Skeletal muscle satellite cell (primary cell): ENCODE measurements around the gene PROZ.

Experiments used
- H3K27me3 ChIP-seq: 2 replicates; pipeline ENCODE4 v1.7.0; 2013; ENCODE audit warnings: low read length; ENCODE audit not compliant: control insufficient read depth, insufficient read depth
- H3K36me3 ChIP-seq: 2 replicates; pipeline ENCODE4 v1.7.0; 2013; ENCODE audit warnings: mild to moderate bottlenecking, control low read depth, low read length; ENCODE audit not compliant: insufficient read depth
- H3K4me1 ChIP-seq: 2 replicates; pipeline ENCODE4 v1.7.0; 2013; ENCODE audit warnings: low read length; ENCODE audit not compliant: control insufficient read depth, insufficient read depth
- H3K4me2 ChIP-seq: 2 replicates; pipeline ENCODE4 v1.7.0; 2013; ENCODE audit warnings: mild to moderate bottlenecking, low read length
- H3K4me3 ChIP-seq: 2 replicates; pipeline ENCODE4 v1.7.0; 2013; ENCODE audit warnings: low read length
- H3K9ac ChIP-seq: 2 replicates; pipeline ENCODE4 v1.7.0; 2013; ENCODE audit warnings: mild to moderate bottlenecking, low read depth, low read length, moderate library complexity
- H3K9me3 ChIP-seq: replicated peaks from 2 replicates; pipeline ENCODE4 v1.7.0; 2013; ENCODE audit warnings: mild to moderate bottlenecking, control low read depth, low read length

The PROZ gene

GRCh38 chr13:113190181-113190580, 31.7 kb downstream of the PROZ start:
- no peak overlapping the region for H3K9ac ChIP-seq
- H3K4me3 ChIP-seq = no peak overlapping the region
- no peaks in the 10 kb centered on the region for H3K9me3 ChIP-seq
- H3K27me3 ChIP-seq = no peaks in the 10 kb centered on the region
- peaks cover 50% of the 10 kb centered on the region for H3K36me3 ChIP-seq
- H3K4me1 ChIP-seq = peaks cover 50% of the 10 kb centered on the region
- no peak overlapping the region for H3K4me2 ChIP-seq

- Histone ChIP-seq H3K9me3 (no peaks in the 10 kb centered on the region), H3K27me3 (no peaks in the 10 kb centered on the region), H3K4me3 (no peak overlapping the region), H3K9ac (no peak overlapping the region), H3K36me3 (peaks cover 69% of the 10 kb centered on the region), H3K4me2 (peak overlapping the region; percentile 34), H3K4me1 (peaks cover 31% of the 10 kb centered on the region)
These were observed 33.8 kb downstream of the PROZ start for GRCh38 chr13:113192279-113192678.

- H3K4me2 ChIP-seq = peak overlapping the region; percentile 34
- H3K9ac ChIP-seq = peak overlapping the region; percentile 36
- no peak overlapping the region for H3K4me3 ChIP-seq
- H3K4me1 ChIP-seq = peaks cover 27% of the 10 kb centered on the region
- no peaks in the 10 kb centered on the region for H3K9me3 ChIP-seq
- no peaks in the 10 kb centered on the region for H3K27me3 ChIP-seq
- peaks cover 75% of the 10 kb centered on the region for H3K36me3 ChIP-seq
These were observed 34.5 kb downstream of the PROZ start for GRCh38 chr13:113192902-113193301.

GRCh38 chr13:113195360-113195759, 36.9 kb downstream of the PROZ start:
- no peak overlapping the region for H3K4me2 ChIP-seq
- peaks cover 76% of the 10 kb centered on the region for H3K36me3 ChIP-seq
- H3K27me3 ChIP-seq = no peaks in the 10 kb centered on the region
- H3K9me3 ChIP-seq = no peaks in the 10 kb centered on the region
- H3K4me3 ChIP-seq = no peak overlapping the region
- H3K4me1 ChIP-seq = peaks cover 16% of the 10 kb centered on the region
- no peak overlapping the region for H3K9ac ChIP-seq

GRCh38 chr13:113196970-113197737, 38.7 kb downstream of the PROZ start:
- Histone ChIP-seq H3K4me2 (no peak overlapping the region), H3K27me3 (no peaks in the 10 kb centered on the region), H3K36me3 (peaks cover 66% of the 10 kb centered on the region), H3K9ac (no peak overlapping the region), H3K9me3 (no peaks in the 10 kb centered on the region), H3K4me1 (peaks cover 13% of the 10 kb centered on the region), H3K4me3 (no peak overlapping the region)

- H3K4me1 ChIP-seq = peaks cover 29% of the 10 kb centered on the region
- H3K4me3 ChIP-seq = no peak overlapping the region
- H3K9me3 ChIP-seq = no peaks in the 10 kb centered on the region
- no peak overlapping the region for H3K4me2 ChIP-seq
- peaks cover 48% of the 10 kb centered on the region for H3K36me3 ChIP-seq
- H3K27me3 ChIP-seq = no peaks in the 10 kb centered on the region
- no peak overlapping the region for H3K9ac ChIP-seq
These were observed 43.4 kb downstream of the PROZ start for GRCh38 chr13:113201815-113202214.

GRCh38 chr13:113202912-113203311, 44.5 kb downstream of the PROZ start:
- peaks cover 36% of the 10 kb centered on the region for H3K4me1 ChIP-seq
- no peak overlapping the region for H3K9ac ChIP-seq
- H3K4me3 ChIP-seq = no peak overlapping the region
- H3K4me2 ChIP-seq = peak overlapping the region; percentile 42
- peaks cover 40% of the 10 kb centered on the region for H3K36me3 ChIP-seq
- no peaks in the 10 kb centered on the region for H3K9me3 ChIP-seq
- H3K27me3 ChIP-seq = no peaks in the 10 kb centered on the region

GRCh38 chr13:113203507-113204377, 45.3 kb downstream of the PROZ start:
- H3K27me3 ChIP-seq = no peaks in the 10 kb centered on the region
- H3K4me3 ChIP-seq = no peak overlapping the region
- peaks cover 37% of the 10 kb centered on the region for H3K36me3 ChIP-seq
- H3K9ac ChIP-seq = no peak overlapping the region
- no peak overlapping the region for H3K4me2 ChIP-seq
- H3K9me3 ChIP-seq = no peaks in the 10 kb centered on the region
- H3K4me1 ChIP-seq = peaks cover 36% of the 10 kb centered on the region

- Histone ChIP-seq H3K4me1 (peaks cover 36% of the 10 kb centered on the region), H3K36me3 (peaks cover 31% of the 10 kb centered on the region), H3K9ac (no peak overlapping the region), H3K27me3 (no peaks in the 10 kb centered on the region), H3K4me3 (no peak overlapping the region), H3K4me2 (no peak overlapping the region), H3K9me3 (no peaks in the 10 kb centered on the region)
These were observed 45.9 kb downstream of the PROZ start for GRCh38 chr13:113204378-113204734.

- no peak overlapping the region for H3K9ac ChIP-seq
- no peaks in the 10 kb centered on the region for H3K27me3 ChIP-seq
- H3K4me2 ChIP-seq = peak overlapping the region; percentile 57
- H3K4me1 ChIP-seq = peaks cover 36% of the 10 kb centered on the region
- peaks cover 22% of the 10 kb centered on the region for H3K36me3 ChIP-seq
- H3K4me3 ChIP-seq = no peak overlapping the region
- no peaks in the 10 kb centered on the region for H3K9me3 ChIP-seq
These were observed 47.0 kb downstream of the PROZ start for GRCh38 chr13:113205428-113205931.

GRCh38 chr13:113207460-113207859, 49.0 kb downstream of the PROZ start:
- peak overlapping the region; percentile 97 for H3K4me2 ChIP-seq
- peaks cover 42% of the 10 kb centered on the region for H3K4me1 ChIP-seq
- no peaks in the 10 kb centered on the region for H3K9me3 ChIP-seq
- no peaks in the 10 kb centered on the region for H3K27me3 ChIP-seq
- peak overlapping the region; percentile 99 for H3K4me3 ChIP-seq
- peaks cover 32% of the 10 kb centered on the region for H3K36me3 ChIP-seq
- H3K9ac ChIP-seq = peak overlapping the region; percentile 99
